IPS-18a (cell line): ENCODE data around the gene MAS1.

Source experiments
- H3K27ac ChIP-seq: one replicate; pipeline ENCODE4 v1.5.1; 2013; ENCODE audit warnings: low read length
- H3K27me3 ChIP-seq: one replicate; pipeline ENCODE4 v1.6.1; 2013; ENCODE audit warnings: mild to moderate bottlenecking, low read length; ENCODE audit not compliant: control insufficient read depth, insufficient read depth
- H3K36me3 ChIP-seq: one replicate; pipeline ENCODE4 v1.6.1; 2013; ENCODE audit warnings: low read depth, low read length; ENCODE audit not compliant: control insufficient read depth
- H3K4me1 ChIP-seq: one replicate; pipeline ENCODE4 v1.6.1; 2013; ENCODE audit warnings: low read depth, low read length; ENCODE audit not compliant: control insufficient read depth
- H3K4me3 ChIP-seq: one replicate; pipeline ENCODE4 v1.5.1; 2013; ENCODE audit warnings: low read length
- H3K9ac ChIP-seq: one replicate; pipeline ENCODE4 v1.6.1; 2013; ENCODE audit warnings: mild to moderate bottlenecking, low read length, moderate library complexity
- H3K9me3 ChIP-seq: one replicate; pipeline ENCODE4 v1.6.1; 2013; ENCODE audit warnings: low read depth, low read length; ENCODE audit not compliant: control insufficient read depth

MAS1 gene

GRCh38 chr6:159884720-159885119, 6.1 kb upstream of the MAS1 start:
- Histone ChIP-seq H3K36me3 (no peaks in the 10 kb centered on the region), H3K9me3 (no peaks in the 10 kb centered on the region), H3K9ac (no peak overlapping the region), H3K4me1 (no peaks in the 10 kb centered on the region), H3K27ac (no peak overlapping the region), H3K27me3 (no peaks in the 10 kb centered on the region), H3K4me3 (no peak overlapping the region)

DNA sequence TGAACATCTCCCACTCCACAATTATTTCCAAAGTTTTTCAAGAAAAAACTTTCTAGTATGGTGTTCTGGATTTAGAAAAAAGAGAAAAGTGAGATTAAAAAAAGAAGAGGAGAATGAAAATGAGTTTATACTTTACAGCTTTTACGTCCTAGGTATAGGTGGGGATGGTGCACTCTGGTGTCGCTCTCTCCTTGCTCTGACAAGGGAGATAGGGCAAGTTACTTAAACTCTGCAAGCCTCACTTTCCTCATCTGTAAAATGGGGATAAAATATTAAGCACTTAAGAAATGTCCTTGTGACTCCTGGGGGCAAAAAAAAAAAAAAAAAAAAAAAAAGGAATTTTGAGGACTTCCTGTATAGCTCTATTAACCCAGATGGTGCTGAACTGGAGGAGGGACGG, 4.5 kb upstream of the MAS1 start:
- H3K27me3 ChIP-seq = no peaks in the 10 kb centered on the region
- H3K27ac ChIP-seq = no peak overlapping the region
- H3K9me3 ChIP-seq = no peaks in the 10 kb centered on the region
- H3K4me1 ChIP-seq = no peaks in the 10 kb centered on the region
- H3K9ac ChIP-seq = no peak overlapping the region
- no peak overlapping the region for H3K4me3 ChIP-seq
- no peaks in the 10 kb centered on the region for H3K36me3 ChIP-seq

GRCh38 chr6:159887146-159887545, 3.6 kb upstream of the MAS1 start:
- Histone ChIP-seq H3K36me3 (no peaks in the 10 kb centered on the region), H3K27ac (no peak overlapping the region), H3K4me3 (no peak overlapping the region), H3K9me3 (no peaks in the 10 kb centered on the region), H3K27me3 (no peaks in the 10 kb centered on the region), H3K9ac (no peak overlapping the region), H3K4me1 (no peaks in the 10 kb centered on the region)

DNA sequence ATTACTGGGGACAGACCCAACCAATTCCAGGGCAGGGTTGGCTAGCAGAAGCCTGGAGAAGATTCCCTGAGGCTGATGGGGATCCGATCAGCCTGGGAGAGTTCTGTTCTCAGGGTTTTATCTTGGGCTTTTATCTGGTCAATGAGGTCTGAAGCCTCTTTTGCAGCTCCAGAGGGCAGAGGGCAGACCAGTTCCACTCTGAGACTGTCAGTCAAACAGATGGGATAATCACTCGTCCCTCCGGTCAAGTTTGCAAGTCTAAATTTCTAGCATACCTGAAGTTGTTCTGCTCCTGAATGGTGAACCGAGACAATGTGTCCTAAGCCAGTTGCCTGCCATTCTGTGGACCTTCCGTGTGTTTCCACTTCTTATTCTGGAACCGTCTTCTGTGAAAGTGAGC, 3.0 kb upstream of the MAS1 start:
- H3K36me3 ChIP-seq = no peaks in the 10 kb centered on the region
- no peaks in the 10 kb centered on the region for H3K9me3 ChIP-seq
- no peak overlapping the region for H3K9ac ChIP-seq
- no peak overlapping the region for H3K27ac ChIP-seq
- no peaks in the 10 kb centered on the region for H3K4me1 ChIP-seq
- H3K27me3 ChIP-seq = no peaks in the 10 kb centered on the region
- H3K4me3 ChIP-seq = no peak overlapping the region

DNA sequence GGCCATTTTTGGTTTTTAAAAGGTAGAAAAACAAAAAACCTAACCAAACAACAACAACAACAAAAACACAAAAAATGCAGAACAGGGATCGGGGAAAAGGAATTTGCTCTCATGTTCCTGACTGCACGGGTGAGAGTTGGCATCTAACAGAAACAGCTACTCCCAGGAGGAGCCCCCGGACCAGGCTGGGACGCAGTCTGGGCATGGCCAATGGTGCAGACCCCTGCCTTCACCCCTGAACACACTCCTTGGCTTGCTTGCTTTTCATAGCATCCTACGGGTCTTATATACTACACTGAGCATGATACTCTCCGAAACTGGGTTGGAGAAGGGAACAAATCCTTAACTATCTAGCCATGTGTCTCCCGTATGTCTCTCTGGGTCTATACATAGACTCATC, 587 bp upstream of the MAS1 start:
- no peak overlapping the region for H3K27ac ChIP-seq
- H3K4me3 ChIP-seq = no peak overlapping the region
- H3K9me3 ChIP-seq = no peaks in the 10 kb centered on the region
- no peak overlapping the region for H3K9ac ChIP-seq
- no peaks in the 10 kb centered on the region for H3K27me3 ChIP-seq
- no peaks in the 10 kb centered on the region for H3K4me1 ChIP-seq
- no peaks in the 10 kb centered on the region for H3K36me3 ChIP-seq

DNA sequence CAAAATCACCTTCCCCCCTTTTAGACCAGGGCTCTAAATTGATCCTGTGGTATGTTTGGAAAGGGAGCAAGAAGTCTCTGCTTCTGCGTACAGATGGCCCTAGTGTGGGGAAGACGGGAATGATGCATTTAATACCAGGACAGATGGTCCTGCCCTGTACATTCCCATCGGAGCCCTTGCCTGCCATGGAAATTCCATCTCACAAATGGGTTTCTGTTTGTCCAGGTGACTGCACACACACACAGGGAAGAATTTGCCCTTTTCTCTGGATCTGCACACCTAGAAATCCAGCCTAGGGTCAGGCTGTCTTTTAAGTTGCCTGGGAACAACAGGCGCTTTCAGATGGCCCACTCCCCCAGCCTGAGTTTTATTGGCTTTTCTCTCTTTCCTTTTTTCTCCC, 1.3 kb downstream of the MAS1 start:
- Histone ChIP-seq H3K36me3 (no peaks in the 10 kb centered on the region), H3K27ac (no peak overlapping the region), H3K27me3 (no peaks in the 10 kb centered on the region), H3K9ac (no peak overlapping the region), H3K4me3 (no peak overlapping the region), H3K4me1 (no peaks in the 10 kb centered on the region), H3K9me3 (no peaks in the 10 kb centered on the region)

DNA sequence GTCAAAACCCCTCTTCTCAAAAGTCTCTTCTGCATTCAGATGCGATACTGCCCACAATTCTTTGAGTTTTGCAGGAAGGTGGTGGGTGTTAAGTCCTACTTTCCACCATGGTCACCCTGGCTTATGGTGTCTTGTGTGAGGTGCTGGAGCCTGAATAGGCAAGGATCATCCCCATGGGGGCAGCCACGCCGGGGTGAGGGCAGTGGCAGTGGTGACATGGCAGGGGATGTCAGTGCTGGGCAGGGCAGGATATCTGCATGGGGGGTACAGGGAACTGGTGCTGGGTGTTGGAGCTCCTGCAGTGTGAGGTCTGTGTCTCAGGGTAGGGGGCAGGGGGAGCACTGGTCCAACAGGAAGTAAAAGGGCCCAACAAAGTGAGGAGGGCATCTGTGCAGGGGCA, 2.3 kb downstream of the MAS1 start:
- no peak overlapping the region for H3K27ac ChIP-seq
- H3K9ac ChIP-seq = no peak overlapping the region
- H3K4me3 ChIP-seq = no peak overlapping the region
- H3K4me1 ChIP-seq = no peaks in the 10 kb centered on the region
- no peaks in the 10 kb centered on the region for H3K27me3 ChIP-seq
- H3K9me3 ChIP-seq = no peaks in the 10 kb centered on the region
- H3K36me3 ChIP-seq = no peaks in the 10 kb centered on the region

DNA sequence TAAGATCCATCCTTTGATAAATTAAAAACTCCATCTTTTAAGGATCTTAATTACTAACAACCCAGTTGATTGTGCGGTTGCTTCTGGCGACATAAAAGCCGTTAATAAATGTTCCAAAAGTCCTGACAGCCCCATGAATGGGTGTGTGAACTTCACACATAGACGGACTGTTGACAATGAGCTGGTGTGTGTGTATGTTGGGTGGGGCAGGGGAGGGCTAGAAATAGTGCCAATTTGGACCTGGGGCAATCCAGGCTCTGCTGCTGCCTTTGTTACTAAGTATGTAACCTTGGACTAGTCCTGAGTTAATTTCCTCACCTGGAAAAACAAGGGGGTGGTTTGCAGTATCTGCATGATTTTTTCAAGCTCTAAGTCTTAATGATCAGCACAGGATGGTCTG, 4.2 kb downstream of the MAS1 start:
- H3K4me1 ChIP-seq = no peaks in the 10 kb centered on the region
- H3K27me3 ChIP-seq = no peaks in the 10 kb centered on the region
- no peaks in the 10 kb centered on the region for H3K9me3 ChIP-seq
- H3K27ac ChIP-seq = no peak overlapping the region
- no peaks in the 10 kb centered on the region for H3K36me3 ChIP-seq
- no peak overlapping the region for H3K4me3 ChIP-seq
- no peak overlapping the region for H3K9ac ChIP-seq

- H3K4me3 ChIP-seq = no peak overlapping the region
- H3K27me3 ChIP-seq = no peaks in the 10 kb centered on the region
- no peaks in the 10 kb centered on the region for H3K36me3 ChIP-seq
- H3K9ac ChIP-seq = no peak overlapping the region
- H3K4me1 ChIP-seq = no peaks in the 10 kb centered on the region
- no peak overlapping the region for H3K27ac ChIP-seq
- H3K9me3 ChIP-seq = no peaks in the 10 kb centered on the region
Observed at GRCh38 chr6:159897603-159898002, 6.8 kb downstream of the MAS1 start.

GRCh38 chr6:159898519-159898918, 7.7 kb downstream of the MAS1 start:
- H3K4me1 ChIP-seq = no peaks in the 10 kb centered on the region
- no peaks in the 10 kb centered on the region for H3K9me3 ChIP-seq
- no peaks in the 10 kb centered on the region for H3K27me3 ChIP-seq
- no peak overlapping the region for H3K27ac ChIP-seq
- H3K9ac ChIP-seq = no peak overlapping the region
- H3K4me3 ChIP-seq = no peak overlapping the region
- H3K36me3 ChIP-seq = no peaks in the 10 kb centered on the region

GRCh38 chr6:159899994-159900745, 9.4 kb downstream of the MAS1 start:
- Histone ChIP-seq H3K4me3 (no peak overlapping the region), H3K27ac (no peak overlapping the region), H3K9ac (no peak overlapping the region), H3K4me1 (no peaks in the 10 kb centered on the region), H3K36me3 (no peaks in the 10 kb centered on the region), H3K27me3 (no peaks in the 10 kb centered on the region), H3K9me3 (no peaks in the 10 kb centered on the region)

- H3K9ac ChIP-seq = no peak overlapping the region
- H3K27ac ChIP-seq = no peak overlapping the region
- no peaks in the 10 kb centered on the region for H3K36me3 ChIP-seq
- H3K4me3 ChIP-seq = no peak overlapping the region
- H3K27me3 ChIP-seq = no peaks in the 10 kb centered on the region
- H3K4me1 ChIP-seq = no peaks in the 10 kb centered on the region
- H3K9me3 ChIP-seq = no peaks in the 10 kb centered on the region
Observed at GRCh38 chr6:159902620-159903019, 11.8 kb downstream of the MAS1 start.
